ENCODE measurements around the gene PIGL. TPM values are rescaled to one million over a fixed set of nuclear protein-coding genes. Genes with fewer than 3 reads are reported as not detected.

The PIGL gene
- total and polyA plus RNA-seq, 2 donors (not counting 3 experiments of a cell fraction or from before 2014, with no cell fraction given), result 28.6 to 40.8 TPM

DNA sequence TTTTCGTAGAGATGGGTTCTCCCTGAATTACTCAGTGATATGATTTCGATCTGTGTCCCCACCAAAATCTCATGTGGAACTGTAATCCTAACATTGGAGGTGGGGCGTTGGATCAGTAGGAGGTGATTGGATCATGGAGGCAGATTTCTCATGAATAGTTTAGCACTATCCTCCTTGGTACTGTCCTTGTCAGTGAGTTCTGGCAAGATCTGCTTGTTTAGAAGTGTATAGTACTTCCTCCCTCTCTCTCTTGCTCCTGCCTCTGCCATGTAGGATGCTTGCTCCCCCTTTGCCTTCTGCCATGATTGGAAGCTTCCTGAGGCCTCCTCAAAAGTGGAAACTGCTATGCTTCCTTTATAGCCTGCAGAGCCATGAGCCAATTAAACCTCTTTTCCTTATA is 22.9 kb downstream of the PIGL start:
- H3K4me3 ChIP-seq (replicated peaks in 1 of 3; ENCODE audit: insufficient read depth in 1 of 3, low read depth in 1 of 3, low read length in 3 of 3), result no peak overlapping the region
- H3K4me1 ChIP-seq (ENCODE audit: control insufficient read depth, extremely low read depth, insufficient read depth, low read length), result peaks cover 4% of the 10 kb centered on the region
- H3K9me1 ChIP-seq (replicated peaks; ENCODE audit: control insufficient read depth, extremely low read depth, insufficient read depth, low read length), result no peaks in the 10 kb centered on the region
- FAIRE-seq (no peak), DNase-seq (ENCODE audit: low read depth, low spot score) (no peak)
- H3K4me2 ChIP-seq (ENCODE audit: insufficient read depth, low read length), result no peak overlapping the region
- no peak overlapping the region for H3K27ac ChIP-seq (ENCODE audit: insufficient read depth, low read depth, low read length)
- no peaks in the 10 kb centered on the region for H3K79me2 ChIP-seq (ENCODE audit: control insufficient read depth, insufficient read depth, low read length)
- BruUV-seq (replicated peaks), result no TSS peak
- no peaks in the 10 kb centered on the region for H4K20me1 ChIP-seq (replicated peaks; ENCODE audit: control insufficient read depth, extremely low read depth, insufficient read depth, low read length)
- TF ChIP-seq FOS (IDR thresholded peaks at IDR 0.05; ENCODE audit: borderline replicate concordance, insufficient read depth, low read length) (no peak), GATA2 (IDR thresholded peaks at IDR 0.05; ENCODE audit: insufficient read depth, insufficient read length, low read depth, low read length) (no peak), POLR2A (IDR thresholded peaks at IDR 0.05; ENCODE audit: low read depth, low read length) (no peak), JUN (IDR thresholded peaks at IDR 0.05; ENCODE audit: borderline replicate concordance, insufficient read depth, insufficient read length, low read depth) (no peak), EZH2 (IDR thresholded peaks at IDR 0.05; ENCODE audit: borderline replicate concordance, low read depth, low read length, severe bottlenecking) (no peak), MYC (IDR thresholded peaks at IDR 0.05; ENCODE audit: low read depth, low read length) (no peak), POLR2AphosphoS5 (IDR thresholded peaks at IDR 0.05; ENCODE audit: insufficient read depth, low read depth, low read length) (no peak)
- TF ChIP-seq, protein P1, sequence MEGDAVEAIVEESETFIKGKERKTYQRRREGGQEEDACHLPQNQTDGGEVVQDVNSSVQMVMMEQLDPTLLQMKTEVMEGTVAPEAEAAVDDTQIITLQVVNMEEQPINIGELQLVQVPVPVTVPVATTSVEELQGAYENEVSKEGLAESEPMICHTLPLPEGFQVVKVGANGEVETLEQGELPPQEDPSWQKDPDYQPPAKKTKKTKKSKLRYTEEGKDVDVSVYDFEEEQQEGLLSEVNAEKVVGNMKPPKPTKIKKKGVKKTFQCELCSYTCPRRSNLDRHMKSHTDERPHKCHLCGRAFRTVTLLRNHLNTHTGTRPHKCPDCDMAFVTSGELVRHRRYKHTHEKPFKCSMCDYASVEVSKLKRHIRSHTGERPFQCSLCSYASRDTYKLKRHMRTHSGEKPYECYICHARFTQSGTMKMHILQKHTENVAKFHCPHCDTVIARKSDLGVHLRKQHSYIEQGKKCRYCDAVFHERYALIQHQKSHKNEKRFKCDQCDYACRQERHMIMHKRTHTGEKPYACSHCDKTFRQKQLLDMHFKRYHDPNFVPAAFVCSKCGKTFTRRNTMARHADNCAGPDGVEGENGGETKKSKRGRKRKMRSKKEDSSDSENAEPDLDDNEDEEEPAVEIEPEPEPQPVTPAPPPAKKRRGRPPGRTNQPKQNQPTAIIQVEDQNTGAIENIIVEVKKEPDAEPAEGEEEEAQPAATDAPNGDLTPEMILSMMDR (IDR thresholded peaks at IDR 0.05; ENCODE audit: extremely low read depth in 1 of 2, insufficient read depth in 1 of 2, low read depth in 1 of 2, low read length in 2 of 2), result no peak
- TF ChIP-seq, protein P2, sequence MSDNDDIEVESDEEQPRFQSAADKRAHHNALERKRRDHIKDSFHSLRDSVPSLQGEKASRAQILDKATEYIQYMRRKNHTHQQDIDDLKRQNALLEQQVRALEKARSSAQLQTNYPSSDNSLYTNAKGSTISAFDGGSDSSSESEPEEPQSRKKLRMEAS (IDR thresholded peaks at IDR 0.05; ENCODE audit: insufficient read depth, insufficient read length), result no peak
- CTCF ChIA-PET, result no interaction called here
- dilution Hi-C loops (cut with MboI; ENCODE audit: extremely low pct_ligation_motif_present, low sequenced_read_pairs), result no loop called here
- no peaks in the 10 kb centered on the region for H3K9me3 ChIP-seq (replicated peaks; ENCODE audit: control insufficient read depth, insufficient read depth, low read length)
- H3K27me3 ChIP-seq (ENCODE audit: control insufficient read depth in 2 of 2, insufficient read depth in 2 of 2, low read length in 2 of 2), result no peaks in the 10 kb centered on the region
- POLR2A ChIA-PET, result interaction anchor here (0.6 kb wide), 1 partner anchor 141 kb away, joined by 3 read pairs; the partner anchor contains the start of gene UBB
- intact Hi-C loops (cut with micrococcal nuclease), result no loop called here
- H3K9ac ChIP-seq (replicated peaks; ENCODE audit: extremely low read depth, insufficient read depth, low read length), result no peak overlapping the region
- H2AFZ ChIP-seq (ENCODE audit: low read depth, low read length), result no peak overlapping the region
- no peaks in the 10 kb centered on the region for H3K36me3 ChIP-seq (ENCODE audit: control insufficient read depth in 2 of 2, extremely low read depth in 1 of 2, insufficient read depth in 2 of 2, low read length in 2 of 2)

All from endothelial cell of umbilical vein (primary cell).